GM18508 (cell line): ENCODE data around the gene DTD1.
A peak's percentile ranks its signal among the peaks of the same experiment; 100 is the strongest.
"Not testable (repeated sequence)": the region's sequence is repeated elsewhere in the genome, so short reads cannot be mapped to it uniquely, and the experiment has no call there.

Experiments used
- ATAC-seq: cut with Tn5 transposase; IDR thresholded peaks from one replicate; pipeline ENCODE4 v1.9.1; 2021; ENCODE audit warnings: moderate number of reproducible peaks; ENCODE audit not compliant: insufficient read depth, unreplicated experiment

The DTD1 gene

DNA sequence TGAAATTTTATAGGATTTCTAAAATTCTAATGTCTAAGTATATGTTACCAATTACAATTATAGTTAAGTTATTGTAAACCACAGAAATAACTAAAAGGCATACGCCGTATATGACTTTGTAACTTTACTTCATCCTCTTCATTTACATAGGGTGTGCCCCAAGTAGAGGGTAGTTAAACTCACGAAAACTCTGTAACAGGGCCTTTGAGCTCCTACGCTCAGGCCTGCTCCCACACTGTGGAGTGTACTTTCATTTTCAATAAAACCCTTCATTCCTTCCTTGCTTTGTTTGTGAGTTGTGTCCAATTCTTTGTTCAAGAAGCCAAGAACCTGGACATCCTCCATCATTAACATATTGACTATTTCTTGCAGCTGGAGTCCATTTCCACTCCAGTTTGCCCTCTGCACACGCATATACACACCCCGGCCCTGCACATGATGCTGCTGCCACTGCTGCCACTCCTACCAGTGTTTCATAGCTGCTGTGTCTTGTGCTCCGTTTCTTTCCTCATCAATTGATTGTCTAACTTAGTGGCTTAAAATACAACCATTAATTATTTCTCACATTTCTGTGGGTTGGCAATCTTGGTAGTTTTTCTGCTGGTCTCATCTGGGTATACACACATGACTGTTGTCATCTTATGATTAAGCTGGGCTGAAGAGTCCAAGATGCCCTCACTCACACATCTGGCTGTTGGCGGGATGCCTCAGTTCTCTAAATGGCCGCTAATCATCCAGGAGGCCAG, 192.7 kb downstream of the DTD1 start:
- no peak for ATAC-seq

GRCh38 chr20:18781509-18781908, 193.7 kb downstream of the DTD1 start:
- ATAC-seq = no peak

DNA sequence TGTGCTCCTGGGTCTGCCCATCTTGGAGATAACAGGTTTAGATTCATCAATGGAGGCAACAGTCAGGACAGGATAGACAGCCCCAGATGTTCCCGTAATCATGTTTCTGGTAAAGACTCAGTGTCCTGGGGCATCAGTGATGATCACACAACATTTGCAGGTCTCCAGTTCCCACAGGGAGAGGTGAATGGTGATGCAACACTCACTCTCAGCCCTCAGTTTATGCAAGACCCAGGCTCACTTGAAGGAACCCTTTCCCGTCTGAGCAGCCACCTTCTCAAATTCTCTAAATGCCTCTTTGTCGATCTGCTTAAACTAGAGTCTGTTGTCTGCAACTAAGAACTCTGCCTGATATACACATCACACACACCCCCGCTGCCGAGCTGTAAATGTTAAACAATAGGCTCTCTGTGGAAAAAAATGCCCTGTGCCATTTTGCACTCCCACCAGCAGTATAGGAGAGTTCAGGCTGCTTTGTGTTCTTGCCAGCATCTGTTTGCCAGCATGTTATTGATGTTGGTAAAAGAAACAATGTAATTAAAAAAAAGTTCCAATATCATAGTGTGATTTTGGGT, 195.6 kb downstream of the DTD1 start:
- ATAC-seq = no peak

GRCh38 chr20:18787046-18787445, 199.2 kb downstream of the DTD1 start:
- ATAC-seq = not testable (repeated sequence)

DNA sequence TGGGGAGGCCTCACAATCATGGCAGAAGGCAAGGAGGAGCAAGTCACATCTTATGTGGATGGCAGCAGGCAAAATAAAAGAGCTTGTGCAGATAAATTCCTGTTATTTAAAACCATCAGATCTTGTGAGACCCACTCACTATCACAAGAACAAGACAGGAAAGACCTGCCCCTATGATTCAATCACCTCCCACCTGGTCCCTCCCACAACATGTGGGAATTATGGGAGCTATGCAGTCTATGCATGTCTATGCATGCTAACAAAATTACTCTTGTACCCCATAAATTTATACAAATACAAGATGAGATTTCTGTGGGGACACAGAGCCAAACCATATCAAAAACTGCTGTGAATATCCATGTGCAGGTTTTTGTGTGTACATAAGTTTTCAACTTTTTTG, 200.2 kb downstream of the DTD1 start:
- no peak for ATAC-seq

DNA sequence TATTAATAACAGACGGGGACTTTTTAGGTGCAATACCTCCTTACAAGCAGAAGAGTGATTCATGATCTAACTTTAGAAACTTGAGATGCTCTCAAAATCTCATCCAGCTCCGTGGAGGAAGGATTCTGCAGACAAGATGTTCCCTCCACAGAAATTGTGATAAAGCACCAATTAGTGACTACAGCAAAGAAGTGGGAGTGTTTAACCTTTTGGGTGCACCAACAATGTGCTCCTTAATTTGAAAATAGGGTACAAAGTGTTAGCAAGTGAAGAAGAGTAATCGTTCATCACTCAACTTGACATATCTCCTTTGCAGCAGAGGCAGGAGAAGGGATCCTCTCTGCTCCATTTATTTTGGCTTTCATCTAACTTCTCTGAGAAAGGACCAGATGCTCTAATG, 202.9 kb downstream of the DTD1 start:
- no peak for ATAC-seq

GRCh38 chr20:18793625-18794427, 206.0 kb downstream of the DTD1 start:
- ATAC-seq = peak; percentile 58

GRCh38 chr20:18794428-18794787, 206.6 kb downstream of the DTD1 start:
- ATAC-seq = no peak

DNA sequence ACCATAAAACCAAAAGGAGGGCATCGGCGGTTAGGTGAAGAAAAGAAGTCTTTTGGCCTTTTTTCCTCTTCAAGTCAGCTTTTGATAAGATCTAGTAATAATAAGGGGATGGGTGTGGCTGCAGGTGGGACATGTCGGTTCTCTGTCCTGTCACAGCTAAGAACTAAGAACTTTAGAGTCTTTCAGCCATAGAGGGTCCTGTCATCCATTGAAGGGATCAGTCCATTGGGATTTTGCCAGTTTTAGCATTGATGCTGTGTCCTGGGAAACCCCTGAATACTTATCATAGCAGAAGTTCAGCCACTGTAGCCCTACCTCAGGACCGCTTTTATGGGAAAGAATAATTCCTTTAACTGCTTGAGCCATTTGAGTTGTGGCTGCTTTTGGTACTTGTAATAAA, 207.5 kb downstream of the DTD1 start:
- ATAC-seq = no peak

DNA sequence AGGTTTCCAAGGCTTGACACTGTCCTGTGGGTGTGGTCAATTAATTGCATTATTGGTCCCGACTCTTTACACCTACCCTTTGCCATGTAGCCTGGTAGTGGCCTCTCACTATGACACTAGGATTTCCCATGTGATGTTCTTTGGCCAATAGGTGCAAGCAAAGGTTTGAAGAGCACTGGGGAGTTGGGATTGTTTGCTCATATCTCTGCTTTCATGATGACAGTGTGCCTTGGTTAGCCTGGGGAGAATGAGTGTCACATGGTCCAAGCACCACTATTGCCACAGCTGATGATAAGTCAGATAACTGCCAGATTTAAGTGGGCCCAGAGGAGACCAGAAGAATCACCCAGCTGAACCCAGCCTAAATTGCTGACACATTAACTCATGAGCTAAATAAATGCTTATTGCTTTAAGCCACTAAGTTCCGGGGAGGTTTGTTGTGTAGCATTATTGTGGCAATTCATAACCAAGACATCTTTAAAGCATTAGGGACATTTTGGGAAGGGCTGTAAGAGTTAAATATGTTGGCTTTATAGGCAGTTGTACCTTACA, 208.5 kb downstream of the DTD1 start:
- ATAC-seq = no peak

- ATAC-seq = no peak
Observed at GRCh38 chr20:18801516-18801915, 213.7 kb downstream of the DTD1 start.

DNA sequence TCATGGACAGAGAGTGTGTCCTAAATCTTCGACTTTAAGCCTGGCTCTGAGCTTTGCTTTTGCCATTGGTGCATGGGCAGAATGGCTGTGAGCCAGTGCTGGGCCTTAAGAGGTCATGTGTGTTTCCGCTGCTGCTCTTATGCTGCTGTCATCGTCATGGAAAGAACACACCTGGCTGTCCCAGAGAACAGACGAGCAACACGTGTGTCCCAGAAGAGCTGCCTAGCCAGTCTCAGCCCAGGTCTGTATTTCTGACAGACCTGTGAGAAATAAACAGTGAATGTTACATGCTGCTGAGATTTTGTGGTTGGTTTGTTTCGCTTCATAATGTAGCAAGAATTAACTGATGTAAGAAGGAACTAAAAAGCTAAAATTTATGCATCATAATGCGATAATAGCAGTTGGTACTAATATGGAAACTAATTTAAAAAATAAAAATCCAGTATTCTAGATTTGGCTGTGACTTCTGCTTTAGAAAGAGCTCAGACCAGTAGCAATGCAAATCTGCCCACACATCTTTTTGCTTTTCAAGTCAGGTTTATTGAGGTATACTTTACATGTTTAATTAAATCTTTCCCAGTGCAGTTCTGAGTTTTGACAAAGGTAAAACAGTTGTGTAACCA, 214.3 kb downstream of the DTD1 start:
- ATAC-seq = no peak

GRCh38 chr20:18805881-18806280, 218.0 kb downstream of the DTD1 start:
- ATAC-seq = no peak

- no peak for ATAC-seq
Observed at GRCh38 chr20:18808712-18809111, 220.9 kb downstream of the DTD1 start.

GRCh38 chr20:18811186-18811585, 223.3 kb downstream of the DTD1 start:
- ATAC-seq = no peak

GRCh38 chr20:18811904-18812303, 224.1 kb downstream of the DTD1 start:
- ATAC-seq = no peak

DNA sequence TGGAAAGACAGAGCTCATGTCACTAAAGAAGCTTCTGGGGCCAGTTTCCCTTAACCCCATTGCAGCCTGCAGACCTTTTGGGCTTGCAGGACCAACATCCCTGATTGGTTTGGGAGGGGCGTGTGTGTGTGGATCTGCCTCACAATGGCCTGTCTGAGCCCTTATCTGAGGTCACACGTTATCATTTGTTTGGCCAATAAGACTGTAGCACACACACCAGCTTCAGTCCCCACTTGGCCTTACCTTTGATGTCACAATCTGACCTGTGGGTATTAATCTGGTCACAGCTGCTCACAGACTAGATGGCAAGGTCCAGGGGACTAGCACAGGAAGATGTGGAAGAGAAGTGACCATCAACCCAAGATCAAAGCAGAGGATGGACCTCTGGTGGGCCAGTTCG, 225.6 kb downstream of the DTD1 start, which contains the start of gene SCP2D1:
SCP2D1 (plus strand) TSS at position 301 of the 400 bp plus-strand sequence; CDS start at position 334, 33 bp downstream.
- ATAC-seq = no peak

GRCh38 chr20:18815194-18815942, 227.5 kb downstream of the DTD1 start:
- no peak for ATAC-seq
